ENCODE measurements around the gene TERB1. TPM values are rescaled to one million over a fixed set of nuclear protein-coding genes. Genes with fewer than 3 reads are reported as not detected.

Gene TERB1
- total and polyA plus RNA-seq, 10 donors: 0.04 to 0.41 TPM; not detected in 8

- intact Hi-C loops (cut with DNase I; ENCODE audit: low total_unique reads): no loop called here
- no peaks in the 10 kb centered on the region for H3K36me3 ChIP-seq
- WGBS, 5 donors: 78 to 100% (median 88%) methylated on average over 1 of the region's 1 CpG
- TF ChIP-seq CTCF (IDR thresholded peaks at IDR 0.05 in 8 of 11, conservative IDR thresholded peaks at IDR 0.05 in 3 of 11) (no peak), POLR2A (IDR thresholded peaks at IDR 0.05) (no peak), POLR2AphosphoS5 (IDR thresholded peaks at IDR 0.05) (no peak)
- no peak overlapping the region for H3K4me3 ChIP-seq
- no peak overlapping the region for H3K27ac ChIP-seq
- DNase-seq: no peak
- peaks cover 8 to 57% (median 26%) of the 10 kb centered on the region in 7 donors for H3K27me3 ChIP-seq (replicated peaks in 1 of 7)
- H3K4me1 ChIP-seq: peaks cover 7 to 16% (median 13%) of the 10 kb centered on the region in 6 donors
- H3K9me3 ChIP-seq: no peaks in the 10 kb centered on the region
These were observed 44.9 kb upstream of the TERB1 start for GRCh38 chr16:66846266-66846665.

GRCh38 chr16:66845791-66846221 is 44.4 kb upstream of the TERB1 start:
- Histone ChIP-seq H3K27ac (no peak overlapping the region), H3K27me3 (replicated peaks in 1 of 7) (peaks cover 8 to 57% (median 26%) of the 10 kb centered on the region in 7 donors), H3K36me3 (no peaks in the 10 kb centered on the region), H3K9me3 (no peaks in the 10 kb centered on the region), H3K4me1 (peaks cover 7 to 16% (median 13%) of the 10 kb centered on the region in 6 donors), H3K4me3 (no peak overlapping the region)
- TF ChIP-seq POLR2A (IDR thresholded peaks at IDR 0.05) (no peak), CTCF (IDR thresholded peaks at IDR 0.05 in 8 of 11, conservative IDR thresholded peaks at IDR 0.05 in 3 of 11) (no peak), POLR2AphosphoS5 (IDR thresholded peaks at IDR 0.05) (no peak)
- intact Hi-C loops (cut with DNase I; ENCODE audit: low total_unique reads): no loop called here
- WGBS, 5 donors: 56 to 65% (median 61%) methylated on average over 8 to 9 of the region's 9 CpGs
- no peak for DNase-seq

GRCh38 chr16:66845080-66845410 is 43.7 kb upstream of the TERB1 start:
- DNase-seq: no peak
- intact Hi-C loops (cut with DNase I; ENCODE audit: low total_unique reads): no loop called here
- TF ChIP-seq CTCF (IDR thresholded peaks at IDR 0.05 in 8 of 11, conservative IDR thresholded peaks at IDR 0.05 in 3 of 11): no peak
- no peak for TF ChIP-seq POLR2A (IDR thresholded peaks at IDR 0.05)
- no peak for TF ChIP-seq POLR2AphosphoS5 (IDR thresholded peaks at IDR 0.05)
- Histone ChIP-seq H3K4me3 (peak overlapping the region in 5 of 8 donors; percentile 28 to 65 (median 37)), H3K36me3 (no peaks in the 10 kb centered on the region), H3K27ac (no peak overlapping the region), H3K9me3 (no peaks in the 10 kb centered on the region), H3K4me1 (peaks cover 7 to 16% (median 13%) of the 10 kb centered on the region in 6 donors), H3K27me3 (replicated peaks in 1 of 7) (peaks cover 8 to 57% (median 26%) of the 10 kb centered on the region in 7 donors)
- 9 to 20% (median 16%) methylated on average over 10 of the region's 10 CpGs for WGBS, 5 donors

- intact Hi-C loops (cut with DNase I; ENCODE audit: low total_unique reads): no loop called here
- H3K9me3 ChIP-seq: no peaks in the 10 kb centered on the region
- no peak for DNase-seq
- H3K4me1 ChIP-seq: peaks cover 7 to 16% (median 13%) of the 10 kb centered on the region in 6 donors
- no peak for TF ChIP-seq POLR2AphosphoS5 (IDR thresholded peaks at IDR 0.05)
- TF ChIP-seq CTCF (IDR thresholded peaks at IDR 0.05 in 8 of 11, conservative IDR thresholded peaks at IDR 0.05 in 3 of 11): no peak
- TF ChIP-seq POLR2A (IDR thresholded peaks at IDR 0.05): no peak
- no peak within 1 kb of the TSS for H3K27ac ChIP-seq
- 1 to 3% (median 1%) methylated on average over 25 to 79 of the region's 79 CpGs for WGBS, 5 donors
- peak within 1 kb of the TSS in 7 of 8 donors; percentile 20 to 65 (median 33) for H3K4me3 ChIP-seq
- no peaks in the 10 kb centered on the region for H3K36me3 ChIP-seq
- peaks cover 8 to 57% (median 26%) of the 10 kb centered on the region in 7 donors for H3K27me3 ChIP-seq (replicated peaks in 1 of 7)
These were observed 43.1 kb upstream of the TERB1 start, which contains the start of gene CA7 for GRCh38 chr16:66844342-66845079. Gene CA7, plus strand, starts transcription at chr16:66844414. Its CDS starts 74 bp downstream, at chr16:66844488.
